K562 (cell line): ENCODE data around the gene GNAZ. TPM values are rescaled to one million over a fixed set of nuclear protein-coding genes. Genes with fewer than 3 reads are reported as not detected.

Experiments used
- BHLHE40 ChIP-seq: IDR thresholded peaks from 2 replicates; pipeline ENCODE4 v1.6.1; 2011; ENCODE audit warnings: low read length, improper control_type of control experiment
- BMI1 ChIP-seq: fragments of 150-350 bp; IDR thresholded peaks from 2 replicates; pipeline ENCODE4 v1.6.1; 2014; ENCODE audit warnings: low read length
- CAMTA2 ChIP-seq: fragments of 250-450 bp; sonication (Bioruptor Pico); conservative IDR thresholded peaks from 2 replicates; pipeline ENCODE4 v1.5.1; 2022
- CBX3 ChIP-seq, 2 experiments: IDR thresholded peaks; 1 replicate in 1 of 2; 2 replicates in 1 of 2; pipeline ENCODE4 v1.6.1; 2012; ENCODE audit warnings: inconsistent platforms in 2 of 2, low read length in 2 of 2, borderline replicate concordance in 1 of 2, control low read depth in 1 of 2
- CHCHD3 ChIP-seq: fragments of 250-450 bp; sonication (Bioruptor Pico); IDR thresholded peaks from 2 replicates; pipeline ENCODE4 v2.1.2; 2022; ENCODE audit warnings: mild to moderate bottlenecking
- CTCF ChIP-seq, 3 experiments: IDR thresholded peaks in 2 of 3; conservative IDR thresholded peaks in 1 of 3; 2 replicates each; pipeline ENCODE4 v1.5.1; 2011 to 2012; ENCODE audit warnings: low read length in 3 of 3, mild to moderate bottlenecking in 3 of 3, control low read depth in 2 of 3, improper control_type of control experiment in 1 of 3, inconsistent platforms in 1 of 3, low read depth in 1 of 3, mixed read lengths in 1 of 3, moderate library complexity in 1 of 3; ENCODE audit not compliant: insufficient read depth in 2 of 3
- DACH1 ChIP-seq: fragments of 450-650 bp; IDR thresholded peaks from 2 replicates; pipeline ENCODE4 v1.6.1; 2018; ENCODE audit not compliant: partially characterized antibody
- E2F6 ChIP-seq, 2 experiments: IDR thresholded peaks; 2 replicates each; pipeline ENCODE4 v1.6.1; 2011; ENCODE audit warnings: borderline replicate concordance in 1 of 2, control low read depth in 1 of 2, low read depth in 1 of 2, low read length in 1 of 2, mild to moderate bottlenecking in 1 of 2, mixed read lengths in 1 of 2, moderate library complexity in 1 of 2; ENCODE audit not compliant: insufficient read depth in 1 of 2, insufficient read length in 1 of 2, poor library complexity in 1 of 2, severe bottlenecking in 1 of 2; ENCODE audit errors: extremely low read depth in 1 of 2
- EGR1 ChIP-seq: fragments of 450-650 bp; conservative IDR thresholded peaks from 2 replicates; pipeline ENCODE4 v1.6.1; 2017; ENCODE audit warnings: mild to moderate bottlenecking
- HCFC1 ChIP-seq: IDR thresholded peaks from 2 replicates; pipeline ENCODE4 v1.6.1; 2012; ENCODE audit warnings: low read depth, low read length, improper control_type of control experiment
- HMGXB4 ChIP-seq: sonication (generic); formaldehyde crosslinking; IDR thresholded peaks from 2 replicates; pipeline ENCODE4 v1.8.1; 2023; ENCODE audit warnings: mild to moderate bottlenecking, missing genetic modification reagents
- PML ChIP-seq: IDR thresholded peaks from 2 replicates; pipeline ENCODE4 v1.6.1; 2012; ENCODE audit warnings: low read length, inconsistent platforms
- RB1 ChIP-seq: fragments of 450-650 bp; IDR thresholded peaks from 2 replicates; pipeline ENCODE4 v1.6.1; 2017; ENCODE audit warnings: low read depth, mild to moderate bottlenecking
- TBL1XR1 ChIP-seq, 2 experiments: IDR thresholded peaks; 2 replicates each; pipeline ENCODE4 v1.6.1; 2012; ENCODE audit warnings: improper control_type of control experiment in 2 of 2, low read length in 2 of 2, mild to moderate bottlenecking in 1 of 2
- TCF15 ChIP-seq: fragments of 250-450 bp; sonication (Bioruptor Pico); IDR thresholded peaks from 2 replicates; pipeline ENCODE4 v1.8.0; 2022; ENCODE audit warnings: moderate library complexity, mild to moderate bottlenecking, inconsistent platforms
- TEAD4 ChIP-seq, 2 experiments: sonication (generic) in 1 of 2; formaldehyde crosslinking in 1 of 2; IDR thresholded peaks; 2 replicates each; pipeline versions ENCODE4 v1.6.1 to v1.8.0; 2012 to 2022; ENCODE audit warnings: borderline replicate concordance in 1 of 2, inconsistent platforms in 1 of 2, low read length in 1 of 2, mild to moderate bottlenecking in 1 of 2, missing genetic modification reagents in 1 of 2
- THAP12 ChIP-seq: fragments of 250-450 bp; sonication (Bioruptor Pico); IDR thresholded peaks from 2 replicates; pipeline ENCODE4 v1.9.0; 2021; ENCODE audit warnings: mild to moderate bottlenecking, inconsistent platforms
- ZNF431 ChIP-seq: sonication (generic); formaldehyde crosslinking; IDR thresholded peaks from 2 replicates; pipeline ENCODE4 v1.8.0; 2022; ENCODE audit warnings: mild to moderate bottlenecking, missing genetic modification reagents
- polyA plus RNA-seq, 8 experiments: library from polyadenylated mRNA; depleted of rRNA in 4 of 8; stranded (reverse) in 5 of 8; unstranded in 3 of 8; fragments of >200 nt; fragmentation: Nextera tagmentation in 2 of 8; fragmentation: Illumina TruSeq in 1 of 8; extraction: Ambion mirVana in 2 of 8; extraction: Trizol in 1 of 8; gene quantifications; 2 replicates each; pipeline versions ENCODE4 v1.2.1 to v1.2.3, GENCODE V29; 2011 to 2014; ENCODE audit warnings: inconsistent platforms in 1 of 8, missing spikeins in 1 of 8
- total RNA-seq, 7 experiments: library from RNA; depleted of rRNA in 6 of 7; stranded (reverse); fragments of >200 nt in 6 of 7; fragmentation: Illumina TruSeq in 2 of 7; extraction: Trizol in 2 of 7; gene quantifications; 2 replicates each; pipeline versions ENCODE4 v1.2.1 to v1.2.3, GENCODE V29; 2011 to 2021; ENCODE audit warnings: low replicate concordance in 1 of 7

GNAZ gene
- total and polyA plus RNA-seq, 9 of the 15 experiments (the other 6 are each of a cell fraction or from before 2014, with no cell fraction given) = 0.04 to 0.22 (median 0.13) TPM; not detected in 3

- TF ChIP-seq E2F6 (IDR thresholded peaks at IDR 0.05; ENCODE audit: borderline replicate concordance in 1 of 2, extremely low read depth in 1 of 2, insufficient read depth in 1 of 2, insufficient read length in 1 of 2, low read depth in 1 of 2, low read length in 1 of 2, poor library complexity in 1 of 2, severe bottlenecking in 1 of 2) (peak in 1 of 2 experiments; percentile 97), RB1 (peak; percentile 11; the same call in 1 of the 2 replicates), TEAD4 (IDR thresholded peaks at IDR 0.05; ENCODE audit: low read length) (peak; percentile 12; the same call in 1 of the 2 replicates), TEAD4 (CRISPR knock-in tag; IDR thresholded peaks at IDR 0.05; ENCODE audit: borderline replicate concordance) (no peak), CTCF (IDR thresholded peaks at IDR 0.05 in 2 of 3, conservative IDR thresholded peaks at IDR 0.05 in 1 of 3; ENCODE audit: insufficient read depth in 2 of 3, low read depth in 1 of 3, low read length in 3 of 3) (peak in 2 of 3 experiments; percentile 32 to 46; a peak in 3 of 6 replicates), CBX3 (IDR thresholded peaks at IDR 0.05; ENCODE audit: borderline replicate concordance in 1 of 2, low read length in 2 of 2) (peak in 1 of 2 experiments; percentile 97; a peak in 2 of 3 replicates), BMI1 (no peak; the same call in 1 of the 2 replicates), TBL1XR1 (IDR thresholded peaks at IDR 0.05; ENCODE audit: low read length in 2 of 2) (peak; percentile 7 to 76; a peak in 1 of 4 replicates), HMGXB4 (0 out of 2 replicates have a peak, but pooled peaks have one; percentile 3), EGR1 (peak; percentile 53), HCFC1 (peak; percentile 67), TCF15 (no peak), PML (0 out of 2 replicates have a peak, but pooled peaks have one; percentile 40), CAMTA2 (no peak), ZNF431 (CRISPR knock-in tag) (no peak), CHCHD3 (CRISPR knock-in tag) (0 out of 2 replicates have a peak, but pooled peaks have one; percentile 15), DACH1 (no peak), THAP12 (peak; percentile 55), BHLHE40 (peak; percentile 61; the same call in 1 of the 2 replicates)
Observed at GRCh38 chr22:23119494-23120414, 49.4 kb downstream of the GNAZ start (continued).
